Upper lobe of right lung (tissue), 1 donor: ENCODE results near the gene TCEAL7. TPM values are rescaled to one million over a fixed set of nuclear protein-coding genes. Genes with fewer than 3 reads are reported as not detected.

Experiments used
- ATAC-seq: fragments of 200-7000 bp; cut with Tn5 transposase; one replicate; pipeline ENCODE4 v1.9.1; 2020; ENCODE audit warnings: mild to moderate bottlenecking, moderate library complexity
- DNase-seq: peaks from one replicate; pipeline ENCODE4 v3.0.0-alpha.2; 2020
- H3K27ac ChIP-seq: fragments of 200-600 bp; one replicate; pipeline ENCODE4 v1.8.0; 2022
- H3K27me3 ChIP-seq: fragments of 200-600 bp; one replicate; pipeline ENCODE4 v1.8.0; 2022; ENCODE audit warnings: mild to moderate bottlenecking
- H3K36me3 ChIP-seq: fragments of 200-600 bp; one replicate; pipeline ENCODE4 v1.8.0; 2022
- H3K4me1 ChIP-seq: fragments of 200-600 bp; one replicate; pipeline ENCODE4 v1.8.0; 2022
- H3K4me3 ChIP-seq: fragments of 200-600 bp; one replicate; pipeline ENCODE4 v1.8.0; 2022; ENCODE audit warnings: mild to moderate bottlenecking
- H3K9me3 ChIP-seq: fragments of 200-600 bp; one replicate; pipeline ENCODE4 v1.8.0; 2022
- CTCF ChIP-seq: fragments of 200-600 bp; IDR thresholded peaks from one replicate; pipeline ENCODE4 v1.8.0; 2022; ENCODE audit warnings: antibody characterized with exemption
- intact Hi-C: fragments of 100-400 bp; cut with DNase I; formaldehyde crosslinking; loops from one replicate; pipeline ENCODE4 v1.11.0; 2022
- total RNA-seq: library from RNA; stranded (reverse); fragmentation: NEBNext Ultra II Directional; extraction: Animal tissue kit (Norgen Biotek cat#: 25700); gene quantifications from one replicate; pipeline ENCODE4 v1.2.1, GENCODE V29; 2021
- donor health status: DM: no; HTN: yes; CAD: no; lungs with severe emphysema.

The TCEAL7 gene
- total RNA-seq, 1 donor from 2014 or later = 2.6 TPM

GRCh38 chrX:103360916-103361315 is 30.9 kb downstream of the TCEAL7 start:
- ATAC-seq (no peak), DNase-seq (no peak)
- TF ChIP-seq CTCF = no peak

GRCh38 chrX:103361798-103362197 is 31.8 kb downstream of the TCEAL7 start:
- Histone ChIP-seq H3K27ac (no peak overlapping the region), H3K27me3 (no peaks in the 10 kb centered on the region), H3K4me1 (no peaks in the 10 kb centered on the region), H3K9me3 (no peaks in the 10 kb centered on the region), H3K36me3 (no peaks in the 10 kb centered on the region), H3K4me3 (no peak overlapping the region)
- no peak for DNase-seq
- intact Hi-C loops = no loop called here
- no peak for ATAC-seq
- TF ChIP-seq CTCF = no peak

More at GRCh38 chrX:103360916-103361315, 30.9 kb downstream of the TCEAL7 start:
- Histone ChIP-seq H3K4me1 (no peaks in the 10 kb centered on the region), H3K36me3 (no peaks in the 10 kb centered on the region), H3K27me3 (no peaks in the 10 kb centered on the region), H3K4me3 (no peak overlapping the region), H3K27ac (no peak overlapping the region), H3K9me3 (no peaks in the 10 kb centered on the region)
- intact Hi-C loops = no loop called here

- Histone ChIP-seq H3K9me3 (no peaks in the 10 kb centered on the region), H3K4me3 (no peak overlapping the region), H3K27ac (no peak overlapping the region), H3K36me3 (no peaks in the 10 kb centered on the region), H3K27me3 (no peaks in the 10 kb centered on the region), H3K4me1 (no peaks in the 10 kb centered on the region)
- no peak for DNase-seq
- no peak for TF ChIP-seq CTCF
- no peak for ATAC-seq
- intact Hi-C loops = no loop called here
These were observed 32.4 kb downstream of the TCEAL7 start for GRCh38 chrX:103362474-103362873.

GRCh38 chrX:103363046-103363445 is 33.0 kb downstream of the TCEAL7 start:
- Histone ChIP-seq H3K27me3 (no peaks in the 10 kb centered on the region), H3K9me3 (no peaks in the 10 kb centered on the region), H3K36me3 (no peaks in the 10 kb centered on the region), H3K4me3 (no peak overlapping the region), H3K27ac (no peak overlapping the region), H3K4me1 (no peaks in the 10 kb centered on the region)
- DNase-seq = no peak
- ATAC-seq = no peak
- intact Hi-C loops = no loop called here
- no peak for TF ChIP-seq CTCF

- Histone ChIP-seq H3K4me1 (no peaks in the 10 kb centered on the region), H3K36me3 (no peaks in the 10 kb centered on the region), H3K4me3 (no peak overlapping the region), H3K27me3 (no peaks in the 10 kb centered on the region), H3K9me3 (no peaks in the 10 kb centered on the region), H3K27ac (no peak overlapping the region)
- no peak for DNase-seq
- no peak for ATAC-seq
- intact Hi-C loops = no loop called here
- TF ChIP-seq CTCF = no peak
These were observed 37.5 kb downstream of the TCEAL7 start for GRCh38 chrX:103367502-103367901.

- Histone ChIP-seq H3K27me3 (no peaks in the 10 kb centered on the region), H3K27ac (no peak overlapping the region), H3K4me1 (no peaks in the 10 kb centered on the region), H3K36me3 (no peaks in the 10 kb centered on the region), H3K4me3 (no peak overlapping the region), H3K9me3 (no peaks in the 10 kb centered on the region)
- TF ChIP-seq CTCF = no peak
- no peak for ATAC-seq
- DNase-seq = no peak
- intact Hi-C loops = no loop called here
These were observed 39.4 kb downstream of the TCEAL7 start for GRCh38 chrX:103369479-103369878.
